Measurements from ENCODE around the gene AGTRAP.

GRCh38 chr1:11712285-11712684 is 23.7 kb upstream of the AGTRAP start:
- TF ChIP-seq CTCF (conservative IDR thresholded peaks at IDR 0.05; ENCODE audit: low read depth, low read length) (no peak), EZH2 (IDR thresholded peaks at IDR 0.05; ENCODE audit: borderline replicate concordance, low read depth, low read length, poor library complexity, severe bottlenecking) (no peak)
